Measurements from ENCODE around the gene NPTX1.

The NPTX1 gene

GRCh38 chr17:80447790-80448189, 28.6 kb downstream of the NPTX1 start:
- TF ChIP-seq CTCF (IDR thresholded peaks at IDR 0.05; ENCODE audit: low read depth, low read length, missing control alignments) = no peak
- DNase-seq (ENCODE audit: low read depth) = no peak
- no peak overlapping the region for H3K4me3 ChIP-seq (ENCODE audit: low read depth, low read length)
- in situ Hi-C loops (cut with HindIII; ENCODE audit: low sequenced_read_pairs) = loop anchor here (25.0 kb wide), 2 partner anchors 515 to 640 kb away; no protein-coding TSS in a partner anchor

GRCh38 chr17:80446645-80447405, 29.6 kb downstream of the NPTX1 start:
- no peak overlapping the region for H3K4me3 ChIP-seq (ENCODE audit: low read depth, low read length)
- DNase-seq (ENCODE audit: low read depth) = no peak
- in situ Hi-C loops (cut with HindIII; ENCODE audit: low sequenced_read_pairs) = loop anchor here (25.0 kb wide), 2 partner anchors 515 to 640 kb away; no protein-coding TSS in a partner anchor
- no peak for TF ChIP-seq CTCF (IDR thresholded peaks at IDR 0.05; ENCODE audit: low read depth, low read length, missing control alignments)

GRCh38 chr17:80445726-80446110, 30.7 kb downstream of the NPTX1 start:
- H3K4me3 ChIP-seq (ENCODE audit: low read depth, low read length) = no peak overlapping the region
- DNase-seq (ENCODE audit: low read depth) = no peak
- in situ Hi-C loops (cut with HindIII; ENCODE audit: low sequenced_read_pairs) = loop anchor here (25.0 kb wide), 2 partner anchors 517 to 642 kb away; no protein-coding TSS in a partner anchor
- TF ChIP-seq CTCF (IDR thresholded peaks at IDR 0.05; ENCODE audit: low read depth, low read length, missing control alignments) = no peak

- TF ChIP-seq CTCF (IDR thresholded peaks at IDR 0.05; ENCODE audit: low read depth, low read length, missing control alignments) = no peak
- no peak overlapping the region for H3K4me3 ChIP-seq (ENCODE audit: low read depth, low read length)
- no peak for DNase-seq (ENCODE audit: low read depth)
- in situ Hi-C loops (cut with HindIII; ENCODE audit: low sequenced_read_pairs) = loop anchor here (25.0 kb wide), 2 partner anchors 517 to 642 kb away; no protein-coding TSS in a partner anchor
Measured at GRCh38 chr17:80445007-80445725, 31.2 kb downstream of the NPTX1 start.

- in situ Hi-C loops (cut with HindIII; ENCODE audit: low sequenced_read_pairs) = loop anchor here (25.0 kb wide), 2 partner anchors 518 to 643 kb away; no protein-coding TSS in a partner anchor
- DNase-seq (ENCODE audit: low read depth) = no peak
- H3K4me3 ChIP-seq (ENCODE audit: low read depth, low read length) = no peak overlapping the region
- TF ChIP-seq CTCF (IDR thresholded peaks at IDR 0.05; ENCODE audit: low read depth, low read length, missing control alignments) = no peak
Measured at GRCh38 chr17:80444644-80444979, 31.8 kb downstream of the NPTX1 start.

GRCh38 chr17:80443916-80444643, 32.3 kb downstream of the NPTX1 start:
- in situ Hi-C loops (cut with HindIII; ENCODE audit: low sequenced_read_pairs) = loop anchor here (25.0 kb wide), 2 partner anchors 518 to 643 kb away; no protein-coding TSS in a partner anchor
- TF ChIP-seq CTCF (IDR thresholded peaks at IDR 0.05; ENCODE audit: low read depth, low read length, missing control alignments) = no peak
- H3K4me3 ChIP-seq (ENCODE audit: low read depth, low read length) = no peak overlapping the region
- DNase-seq (ENCODE audit: low read depth) = no peak

All from astrocyte of the cerebellum (primary cell).